OCI-LY7 (cell line): ENCODE data around the gene HNF1A. TPM values are rescaled to one million over a fixed set of nuclear protein-coding genes. Genes with fewer than 3 reads are reported as not detected.
"Not testable (repeated sequence)": the region's sequence is repeated elsewhere in the genome, so short reads cannot be mapped to it uniquely, and the experiment has no call there.

ENCODE experiments used
- BruUV-seq: library from RNA; stranded (reverse); fragments of 400-500 nt; replicated peaks from 2 replicates; lab custom pipeline; 2021; lab: Mats Ljungman, UMichigan
- CTCF ChIA-PET: fragments of 300-600 bp; sonication (Branson Sonifier 250); formaldehyde crosslinking; loops from one replicate; lab custom pipeline; 2022; ENCODE audit warnings: antibody characterized with exemption; ENCODE audit not compliant: unreplicated experiment; lab: Charles Lee
- POLR2A ChIA-PET: fragments of 300-600 bp; sonication (Branson Sonifier 250); formaldehyde crosslinking; loops from one replicate; lab custom pipeline; 2022; ENCODE audit warnings: antibody characterized with exemption; lab: Charles Lee
- DNase-seq: peaks from one replicate; pipeline ENCODE4 v3.0.0-alpha.2; 2015; ENCODE audit warnings: low spot score
- H2AFZ ChIP-seq: fragments of 200-600 bp; sonication (generic), shearing (Covaris generic); 2 replicates; pipeline ENCODE4 v1.6.1; 2014; ENCODE audit warnings: mild to moderate bottlenecking, antibody characterized with exemption, low read length, moderate library complexity
- H3K27ac ChIP-seq: fragments of 200-600 bp; sonication (generic); 2 replicates; pipeline ENCODE4 v1.5.1; 2014; ENCODE audit warnings: mixed run types, low read depth, mild to moderate bottlenecking, moderate library complexity, low read length, inconsistent platforms; ENCODE audit not compliant: poor library complexity, severe bottlenecking
- H3K36me3 ChIP-seq: fragments of 200-600 bp; sonication (generic); 2 replicates; pipeline ENCODE4 v1.6.1; 2014; ENCODE audit warnings: mild to moderate bottlenecking, antibody characterized with exemption, low read length, moderate library complexity, mixed read lengths; ENCODE audit not compliant: insufficient read depth
- H3K4me1 ChIP-seq: fragments of 200-600 bp; sonication (generic); 2 replicates; pipeline ENCODE4 v1.5.1; 2014; ENCODE audit warnings: mild to moderate bottlenecking, low read length; ENCODE audit not compliant: insufficient read depth, poor library complexity, severe bottlenecking
- H3K4me2 ChIP-seq: fragments of 200-600 bp; sonication (generic); 2 replicates; pipeline ENCODE4 v1.6.1; 2014; ENCODE audit warnings: mild to moderate bottlenecking, low read length
- H3K4me3 ChIP-seq: fragments of 200-600 bp; sonication (generic); 2 replicates; pipeline ENCODE4 v1.5.1; 2014; ENCODE audit warnings: mild to moderate bottlenecking, low read depth, low read length; ENCODE audit not compliant: poor library complexity, severe bottlenecking
- H3K79me2 ChIP-seq: fragments of 200-600 bp; sonication (generic); 2 replicates; pipeline ENCODE4 v1.6.1; 2016; ENCODE audit warnings: low read depth, mild to moderate bottlenecking, low read length, moderate library complexity, mixed read lengths; ENCODE audit not compliant: insufficient read depth
- H3K9me2 ChIP-seq: fragments of 200-600 bp; sonication (generic); 2 replicates; pipeline ENCODE4 v1.6.1; 2016; ENCODE audit warnings: mild to moderate bottlenecking, low read length, mixed read lengths; ENCODE audit not compliant: insufficient read depth
- H3K9me3 ChIP-seq: fragments of 200-600 bp; sonication (generic); 2 replicates; pipeline ENCODE4 v1.6.1; 2014; ENCODE audit warnings: mild to moderate bottlenecking, mixed run types, low read length, mixed read lengths
- H4K20me1 ChIP-seq: fragments of 200-600 bp; sonication (generic); 2 replicates; pipeline ENCODE4 v1.6.1; 2014; ENCODE audit warnings: mild to moderate bottlenecking, antibody characterized with exemption, low read length, moderate library complexity, mixed read lengths; ENCODE audit not compliant: insufficient read depth
- EZH2phosphoT487 ChIP-seq: fragments of 200-600 bp; sonication (generic); IDR thresholded peaks from 2 replicates; pipeline ENCODE4 v1.6.1; 2018; ENCODE audit warnings: low read depth, borderline replicate concordance, mild to moderate bottlenecking, mixed run types, antibody characterized with exemption, low read length, moderate library complexity, mixed read lengths
- intact Hi-C: fragments of 100-400 bp; cut with micrococcal nuclease; formaldehyde crosslinking; loops from one replicate; pipeline ENCODE4 v1.10.0; 2022; ENCODE audit not compliant: unreplicated experiment
- total RNA-seq, 2 experiments: library from RNA; depleted of rRNA in 1 of 2; stranded (reverse); fragments of >200 nt in 1 of 2; shearing (Covaris generic) in 1 of 2; gene quantifications; 2 replicates each; pipeline ENCODE4 v1.2.3, GENCODE V29; 2014 to 2022
- TF ChIP-seq, protein P1 (sequence below): fragments of 200-600 bp; sonication (generic); conservative IDR thresholded peaks from 2 replicates; pipeline ENCODE4 v1.5.1; 2014; ENCODE audit warnings: mild to moderate bottlenecking, antibody characterized with exemption, low read length, moderate library complexity, mixed read lengths

The HNF1A gene
- total RNA-seq, 2 experiments from 2014 or later: not detected

DNA sequence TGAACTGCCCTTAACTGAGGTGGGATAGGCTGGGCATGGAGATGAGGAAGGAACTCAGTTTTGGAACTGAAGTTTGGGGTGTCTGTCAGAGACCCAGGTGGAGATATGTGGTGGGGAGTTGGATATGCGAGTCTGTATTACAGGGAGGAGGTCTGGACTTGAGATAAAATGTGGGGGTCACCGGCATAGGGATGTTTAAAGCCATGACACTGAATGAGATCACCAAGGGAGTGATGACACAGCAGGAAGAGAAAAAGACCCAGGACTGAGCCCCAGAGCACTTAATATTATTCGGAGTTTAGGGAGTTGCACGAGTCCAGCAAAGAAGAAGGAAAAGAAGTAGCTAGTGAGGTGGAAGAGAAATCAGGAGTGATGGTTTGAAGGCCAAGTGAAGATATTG, 64.7 kb downstream of the HNF1A start:
- H3K36me3 ChIP-seq: no peaks in the 10 kb centered on the region
- CTCF ChIA-PET: no interaction called here
- no peaks in the 10 kb centered on the region for H3K9me2 ChIP-seq
- no peak overlapping the region for H3K27ac ChIP-seq
- H4K20me1 ChIP-seq: no peaks in the 10 kb centered on the region
- DNase-seq: no peak
- H3K4me1 ChIP-seq: peaks cover 7% of the 10 kb centered on the region
- no peaks in the 10 kb centered on the region for H3K79me2 ChIP-seq
- no peak overlapping the region for H2AFZ ChIP-seq
- no peak overlapping the region for H3K4me2 ChIP-seq
- no peaks in the 10 kb centered on the region for H3K9me3 ChIP-seq
- no peak overlapping the region for H3K4me3 ChIP-seq
- intact Hi-C loops: no loop called here
- TF ChIP-seq EZH2phosphoT487: no peak
- no TSS peak for BruUV-seq
- POLR2A ChIA-PET: interaction anchor here (0.7 kb wide), 1 partner anchor 487 kb away, joined by 7 read pairs; no protein-coding TSS in a partner anchor

- H3K9me2 ChIP-seq, H3K79me2 ChIP-seq, H3K4me2 ChIP-seq, CTCF ChIA-PET, H4K20me1 ChIP-seq, H3K4me1 ChIP-seq, H2AFZ ChIP-seq, H3K9me3 ChIP-seq, H3K4me3 ChIP-seq, BruUV-seq, DNase-seq, intact Hi-C loops, H3K36me3 ChIP-seq, H3K27ac ChIP-seq: not testable (repeated sequence)
- POLR2A ChIA-PET: interaction anchor here (0.6 kb wide), 1 partner anchor 244 kb away, joined by 3 read pairs; no protein-coding TSS in a partner anchor
Measured at GRCh38 chr12:121047400-121047799, 69.1 kb downstream of the HNF1A start.

- H3K4me1 ChIP-seq: no peaks in the 10 kb centered on the region
- no peak overlapping the region for H2AFZ ChIP-seq
- CTCF ChIA-PET: no interaction called here
- BruUV-seq: no TSS peak
- H3K79me2 ChIP-seq: no peaks in the 10 kb centered on the region
- H3K4me3 ChIP-seq: no peak overlapping the region
- no peaks in the 10 kb centered on the region for H4K20me1 ChIP-seq
- DNase-seq: no peak
- intact Hi-C loops: no loop called here
- TF ChIP-seq, protein P1, sequence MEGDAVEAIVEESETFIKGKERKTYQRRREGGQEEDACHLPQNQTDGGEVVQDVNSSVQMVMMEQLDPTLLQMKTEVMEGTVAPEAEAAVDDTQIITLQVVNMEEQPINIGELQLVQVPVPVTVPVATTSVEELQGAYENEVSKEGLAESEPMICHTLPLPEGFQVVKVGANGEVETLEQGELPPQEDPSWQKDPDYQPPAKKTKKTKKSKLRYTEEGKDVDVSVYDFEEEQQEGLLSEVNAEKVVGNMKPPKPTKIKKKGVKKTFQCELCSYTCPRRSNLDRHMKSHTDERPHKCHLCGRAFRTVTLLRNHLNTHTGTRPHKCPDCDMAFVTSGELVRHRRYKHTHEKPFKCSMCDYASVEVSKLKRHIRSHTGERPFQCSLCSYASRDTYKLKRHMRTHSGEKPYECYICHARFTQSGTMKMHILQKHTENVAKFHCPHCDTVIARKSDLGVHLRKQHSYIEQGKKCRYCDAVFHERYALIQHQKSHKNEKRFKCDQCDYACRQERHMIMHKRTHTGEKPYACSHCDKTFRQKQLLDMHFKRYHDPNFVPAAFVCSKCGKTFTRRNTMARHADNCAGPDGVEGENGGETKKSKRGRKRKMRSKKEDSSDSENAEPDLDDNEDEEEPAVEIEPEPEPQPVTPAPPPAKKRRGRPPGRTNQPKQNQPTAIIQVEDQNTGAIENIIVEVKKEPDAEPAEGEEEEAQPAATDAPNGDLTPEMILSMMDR: no peak
- no peak for TF ChIP-seq EZH2phosphoT487
- POLR2A ChIA-PET: interaction anchor here (0.7 kb wide), 1 partner anchor 11 kb away, joined by 3 read pairs; no protein-coding TSS in a partner anchor
- H3K36me3 ChIP-seq: no peaks in the 10 kb centered on the region
- H3K9me3 ChIP-seq: no peaks in the 10 kb centered on the region
- H3K4me2 ChIP-seq: no peak overlapping the region
- H3K9me2 ChIP-seq: no peaks in the 10 kb centered on the region
- no peak overlapping the region for H3K27ac ChIP-seq
Measured at GRCh38 chr12:121048442-121048841, 70.1 kb downstream of the HNF1A start.

DNA sequence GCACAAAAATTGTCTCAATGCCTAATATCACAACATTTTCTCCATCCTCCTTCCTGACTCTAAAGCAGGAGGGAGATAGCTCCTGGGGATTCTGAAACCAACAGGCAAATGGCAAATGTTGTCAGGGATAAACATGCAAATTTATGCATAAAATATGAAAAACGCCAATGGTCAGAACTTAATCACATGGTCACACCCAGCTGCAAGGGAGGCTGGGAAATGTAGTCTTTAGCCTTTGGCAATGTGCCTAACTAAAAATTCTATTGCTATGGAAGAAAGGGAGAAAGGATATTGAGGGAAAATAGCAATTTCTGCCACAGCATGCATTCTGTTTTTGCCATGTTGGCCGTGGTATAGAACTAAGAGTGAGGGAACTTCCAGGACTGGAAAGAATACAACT, 72.4 kb downstream of the HNF1A start:
- no peak for DNase-seq
- intact Hi-C loops: no loop called here
- H3K4me3 ChIP-seq: no peak overlapping the region
- H3K79me2 ChIP-seq: no peaks in the 10 kb centered on the region
- no peaks in the 10 kb centered on the region for H4K20me1 ChIP-seq
- H3K27ac ChIP-seq: no peak overlapping the region
- no peak overlapping the region for H2AFZ ChIP-seq
- CTCF ChIA-PET: no interaction called here
- POLR2A ChIA-PET: interaction anchor here (1.0 kb wide), 1 partner anchor 138 kb away, joined by 4 read pairs; no protein-coding TSS in a partner anchor
- TF ChIP-seq EZH2phosphoT487: no peak
- TF ChIP-seq, protein P1: no peak
- BruUV-seq: no TSS peak
- no peaks in the 10 kb centered on the region for H3K4me1 ChIP-seq
- no peaks in the 10 kb centered on the region for H3K9me3 ChIP-seq
- H3K4me2 ChIP-seq: no peak overlapping the region
- no peaks in the 10 kb centered on the region for H3K9me2 ChIP-seq
- H3K36me3 ChIP-seq: no peaks in the 10 kb centered on the region
